Right lobe of liver (tissue), 4 donors: ENCODE measurements around the gene ERC2.

Experiments used
- CTCF ChIP-seq, 4 donors: fragments of 200-600 bp in 3 of 4; fragments of 450-650 bp in 1 of 4; IDR thresholded peaks; one replicate each; pipeline versions ENCODE4 v1.5.1 to v1.8.0; 2016 to 2022; ENCODE audit warnings: antibody characterized with exemption in 4 of 4, mild to moderate bottlenecking in 2 of 4
- POLR2A ChIP-seq: fragments of 450-650 bp; IDR thresholded peaks from one replicate; pipeline ENCODE4 v1.6.1; 2017; ENCODE audit warnings: antibody characterized with exemption, mild to moderate bottlenecking
- donor health status: DM: no; HTN: no; CAD: no.
- donor health status: DM: no; HTN: no; CAD: no.
- donor health status: DM: no; HTN: yes; CAD: no.

GRCh38 chr3:55626279-55626665 lies 842.0 kb downstream of the ERC2 start:
- no peak for TF ChIP-seq CTCF (IDR thresholded peaks at IDR 0.05)
- no peak for TF ChIP-seq POLR2A
